ENCODE measurements around the gene CDCA3.

- TF ChIP-seq CTCF (conservative IDR thresholded peaks at IDR 0.05 in 1 of 2, IDR thresholded peaks at IDR 0.05 in 1 of 2; ENCODE audit: extremely low read depth in 1 of 2, insufficient read depth in 1 of 2, low read depth in 1 of 2, low read length in 2 of 2) (no peak), EZH2 (IDR thresholded peaks at IDR 0.05; ENCODE audit: borderline replicate concordance, low read length) (no peak)
Observed at GRCh38 chr12:6896846-6897435, 45.9 kb upstream of the CDCA3 start.

All from mammary epithelial cell (primary cell).